ENCODE data around the gene MYO10. TPM values are rescaled to one million over a fixed set of nuclear protein-coding genes. Genes with fewer than 3 reads are reported as not detected.
"Not testable (repeated sequence)": the region's sequence is repeated elsewhere in the genome, so short reads cannot be mapped to it uniquely, and the experiment has no call there.

Gene MYO10
- polyA plus RNA-seq, 12 donors: 20.3 to 40.0 (median 29.8) TPM; not detected in 1

DNA sequence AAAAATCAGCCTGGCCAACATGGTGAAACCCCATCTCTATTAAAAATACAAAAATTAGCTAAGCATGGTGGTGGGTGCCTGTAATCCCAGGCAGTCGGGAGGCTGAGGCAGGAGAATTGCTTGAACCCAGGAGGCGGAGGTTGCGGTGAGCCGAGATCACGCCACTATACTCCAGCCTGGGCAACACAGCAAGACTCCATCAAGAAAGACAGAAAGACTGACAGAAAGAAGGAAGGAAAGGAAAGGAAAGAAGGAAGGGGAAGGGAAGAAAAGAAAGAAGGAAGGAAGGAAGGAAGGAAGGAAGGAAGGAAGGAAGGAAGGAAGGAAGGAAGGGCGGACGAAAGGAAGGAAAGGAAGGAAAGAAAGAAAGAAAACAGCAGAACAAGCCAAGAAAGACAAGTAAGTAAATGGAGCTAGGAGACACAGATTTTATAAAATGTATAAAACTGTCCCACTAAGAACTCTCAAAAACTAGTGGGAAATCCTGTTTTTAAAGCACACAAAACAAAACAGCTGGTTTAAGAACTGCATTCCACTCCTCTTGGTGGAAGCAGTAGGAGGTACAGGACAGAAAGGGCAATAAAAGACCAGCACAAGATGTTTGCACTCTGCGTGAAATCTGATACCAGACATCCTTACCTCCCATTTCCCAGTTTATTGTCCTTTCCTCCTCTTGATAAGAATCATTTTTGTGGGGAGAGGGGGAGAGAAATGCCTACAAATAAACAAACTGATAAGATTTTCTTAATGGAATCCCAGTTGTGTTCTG is 46.7 kb downstream of the MYO10 start:
- no peak for DNase-seq

DNA sequence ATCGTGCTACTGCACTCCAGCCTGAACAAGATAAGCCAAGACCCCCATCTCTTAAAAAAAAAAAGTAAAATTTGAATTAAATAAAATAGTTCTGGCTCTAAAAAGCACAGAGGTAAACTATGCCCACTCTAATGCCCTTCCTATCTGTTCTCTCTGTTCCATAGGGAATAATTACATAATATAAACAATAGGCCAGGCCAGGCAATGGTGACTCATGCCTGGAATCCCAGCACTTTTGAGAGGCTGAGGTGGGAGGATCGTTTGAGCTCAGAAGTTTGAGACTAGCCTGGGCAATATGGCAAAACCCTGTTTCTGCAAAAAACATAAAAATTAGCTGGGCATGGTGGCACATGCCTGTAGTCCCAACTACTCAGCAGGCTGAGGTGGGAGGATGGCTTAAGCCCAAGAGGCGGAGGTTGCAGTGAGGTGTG is 47.4 kb downstream of the MYO10 start:
- no peak for DNase-seq

DNA sequence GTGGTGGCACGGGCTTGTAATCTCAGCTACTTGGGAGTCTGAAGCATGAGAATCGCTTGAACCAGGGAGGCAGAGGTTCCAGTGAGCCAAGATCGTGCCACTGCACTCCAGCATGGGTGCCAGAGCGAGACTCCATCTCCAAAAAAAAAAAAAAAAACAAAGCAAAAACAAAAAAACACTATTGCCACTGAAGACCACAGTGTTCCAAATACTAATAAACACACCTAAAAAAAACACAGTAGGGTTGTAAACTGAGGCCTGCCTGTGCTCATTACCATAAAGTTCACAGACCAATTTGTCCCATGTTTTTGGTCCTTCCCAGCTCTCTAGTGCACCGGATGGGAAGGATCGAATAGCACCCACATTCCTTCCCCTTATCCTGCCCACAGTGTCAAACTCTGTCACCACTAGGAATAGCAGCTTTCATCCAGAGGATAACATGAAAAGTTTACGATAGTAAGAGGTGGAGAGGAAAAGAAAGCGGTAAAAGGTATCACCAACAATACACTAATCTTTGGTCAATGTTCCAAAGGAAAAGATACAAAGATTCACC is 49.2 kb downstream of the MYO10 start:
- no peak for DNase-seq

DNA sequence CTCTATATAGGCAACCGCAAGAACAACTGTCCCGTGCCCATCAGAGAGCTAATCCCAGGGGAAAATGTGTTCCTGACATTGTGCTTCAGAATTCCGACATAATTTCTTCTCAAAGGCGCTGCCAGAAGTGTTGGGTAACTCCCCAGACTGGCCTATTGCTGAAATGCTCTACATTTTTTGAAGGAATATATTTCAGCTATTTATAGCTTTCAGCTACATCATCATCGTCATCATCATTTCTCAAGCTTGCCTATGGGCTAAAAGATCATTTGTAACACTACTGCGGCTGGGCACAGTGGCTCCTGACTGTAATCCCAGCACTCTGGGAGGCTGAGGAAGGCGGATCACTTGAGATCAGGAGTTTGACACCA is 49.7 kb downstream of the MYO10 start:
- no peak for DNase-seq

DNA sequence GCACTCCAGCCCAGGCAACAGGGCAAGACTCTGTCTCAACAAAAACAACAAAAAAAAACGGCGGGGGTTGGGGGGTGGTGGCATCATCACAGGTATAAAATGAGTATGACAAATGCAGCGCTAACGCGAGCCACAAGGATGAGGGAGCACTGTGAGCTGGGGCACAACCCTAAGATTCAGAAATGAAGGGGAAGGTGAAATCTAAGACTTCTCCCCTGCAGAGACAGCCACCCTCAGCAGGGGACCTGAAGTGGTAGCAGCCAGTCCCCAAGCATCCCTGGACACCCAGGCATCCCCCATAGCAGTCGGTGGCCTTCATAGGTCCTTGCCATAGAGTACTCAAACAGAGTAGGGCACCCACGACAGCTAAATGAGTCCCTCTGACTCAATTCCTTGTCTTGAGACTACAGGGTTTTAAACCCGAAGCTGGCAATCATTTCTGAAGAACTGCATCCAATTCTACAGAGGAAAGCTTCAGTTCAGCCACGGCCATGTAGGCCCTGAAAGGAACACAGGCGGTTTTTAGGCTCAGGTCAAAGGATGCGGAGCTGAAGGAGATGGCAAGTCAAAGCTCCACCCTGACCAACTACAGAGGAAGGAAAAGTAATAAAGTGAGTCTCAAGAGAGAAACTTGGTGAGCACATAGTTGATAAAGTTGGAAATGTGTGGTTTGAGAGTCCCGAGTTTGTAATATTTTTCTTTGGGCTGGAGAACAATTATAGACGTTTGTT is 50.3 kb downstream of the MYO10 start:
- no peak for DNase-seq

DNA sequence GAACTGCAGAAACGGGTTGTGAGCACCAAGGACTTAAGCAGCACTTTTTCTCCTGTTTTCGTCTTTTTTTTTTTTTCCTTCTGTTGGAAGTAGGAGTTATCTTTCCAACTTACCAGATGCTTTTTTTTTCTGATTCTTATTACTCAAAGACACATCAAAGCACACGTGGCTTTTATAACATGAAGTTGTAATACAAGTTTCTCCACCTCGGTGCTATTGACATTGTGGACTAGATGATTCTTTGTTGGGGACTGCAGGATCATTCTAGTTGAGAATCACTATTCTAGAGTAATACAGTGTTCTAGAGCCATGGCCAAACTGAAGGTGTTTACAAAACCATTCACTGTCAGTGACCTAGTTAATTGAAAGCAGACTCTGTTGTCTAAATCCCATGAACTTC is 51.5 kb downstream of the MYO10 start:
- DNase-seq: no peak

DNA sequence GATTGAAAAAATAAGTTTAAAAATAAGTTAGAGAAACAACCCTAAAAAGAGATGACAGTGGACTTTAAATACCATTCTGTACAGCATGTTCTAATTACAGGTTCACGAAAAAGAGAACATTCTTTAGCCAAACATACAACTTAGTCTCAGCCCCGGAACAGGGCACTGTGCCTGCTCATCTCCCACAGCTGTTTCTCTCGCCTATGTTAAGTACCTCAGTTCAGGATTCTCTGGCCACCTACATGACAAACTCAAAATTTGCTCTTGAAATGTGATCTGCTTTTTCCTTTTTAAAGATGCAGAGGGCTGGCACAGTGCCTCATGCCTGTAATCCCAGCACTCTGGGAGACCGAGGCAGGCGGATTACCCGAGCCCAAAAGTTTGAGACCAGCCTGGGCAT is 52.3 kb downstream of the MYO10 start:
- DNase-seq: no peak

DNA sequence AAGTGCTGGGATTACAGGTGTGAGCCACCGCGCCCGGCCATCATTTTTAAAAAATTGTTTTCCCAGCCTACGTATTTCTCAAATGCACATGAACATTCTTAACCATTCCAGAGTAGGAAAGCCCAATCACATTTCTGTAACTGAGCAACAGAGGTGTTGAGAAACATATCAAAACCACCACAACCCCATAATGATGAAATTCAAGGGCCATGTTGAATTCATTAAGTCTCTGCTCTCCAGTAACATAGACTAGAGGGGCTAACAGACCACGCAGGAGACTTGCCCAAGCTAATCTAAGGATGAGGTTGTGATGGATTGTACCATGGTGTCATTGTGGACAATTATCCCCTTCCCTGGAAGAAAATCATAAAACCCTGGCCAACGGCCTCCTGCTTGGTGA is 52.9 kb downstream of the MYO10 start:
- DNase-seq: no peak

DNA sequence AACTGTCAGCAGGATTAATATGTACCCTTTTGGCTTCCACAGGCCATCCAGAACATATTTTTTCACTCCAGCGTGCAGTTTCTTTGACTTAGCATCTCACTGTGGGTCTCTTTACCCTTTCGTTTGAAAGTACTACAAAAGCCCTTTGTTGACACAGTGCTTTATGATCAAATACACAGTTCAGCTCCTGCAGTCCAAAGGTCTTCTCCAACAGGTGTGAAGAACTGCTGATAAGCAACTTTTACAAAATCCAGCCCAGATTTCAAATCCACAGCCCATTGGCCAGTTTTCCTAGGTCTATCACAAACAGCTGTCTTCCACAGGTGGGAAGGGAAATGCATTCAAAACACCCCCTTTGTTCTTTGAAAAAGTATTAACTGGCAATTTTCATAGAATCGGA is 54.8 kb downstream of the MYO10 start:
- DNase-seq: no peak

DNA sequence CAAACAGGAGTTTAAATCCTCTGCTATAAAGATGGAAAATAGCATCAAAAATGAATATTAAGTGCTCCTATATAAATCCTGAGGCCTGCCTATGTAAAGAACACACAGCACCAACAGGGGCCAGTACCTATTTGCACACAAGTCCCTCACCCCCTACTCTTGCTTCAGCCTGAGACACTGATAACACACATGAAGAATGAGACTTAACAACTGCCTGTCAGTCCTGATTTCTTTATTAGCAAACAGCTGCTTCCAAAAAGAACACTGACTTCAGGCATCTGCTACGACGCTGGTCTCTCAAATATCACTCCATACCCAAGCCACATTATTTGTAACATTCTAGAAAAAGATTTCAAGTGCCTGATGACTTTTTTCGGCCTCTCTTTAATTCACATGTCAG is 55.5 kb downstream of the MYO10 start:
- no peak for DNase-seq

DNA sequence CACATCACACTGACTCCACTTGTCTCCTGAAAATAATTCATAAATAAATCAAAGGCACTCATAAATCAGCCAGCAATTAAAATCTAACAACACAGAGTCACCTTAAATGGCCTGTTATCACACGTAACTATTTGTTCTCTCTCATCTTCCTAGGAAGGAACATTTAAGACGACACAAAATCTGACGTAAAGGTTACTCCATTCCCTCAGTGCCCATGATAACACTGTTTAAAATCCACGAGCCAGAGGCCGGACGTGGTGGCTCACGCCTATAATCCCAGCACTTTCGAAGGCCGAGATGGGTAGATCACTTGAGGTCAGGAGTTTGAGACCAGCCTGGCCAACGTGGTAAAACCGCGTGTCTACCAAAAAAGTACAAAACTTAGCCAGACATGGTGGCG is 56.4 kb downstream of the MYO10 start:
- no peak for DNase-seq

DNA sequence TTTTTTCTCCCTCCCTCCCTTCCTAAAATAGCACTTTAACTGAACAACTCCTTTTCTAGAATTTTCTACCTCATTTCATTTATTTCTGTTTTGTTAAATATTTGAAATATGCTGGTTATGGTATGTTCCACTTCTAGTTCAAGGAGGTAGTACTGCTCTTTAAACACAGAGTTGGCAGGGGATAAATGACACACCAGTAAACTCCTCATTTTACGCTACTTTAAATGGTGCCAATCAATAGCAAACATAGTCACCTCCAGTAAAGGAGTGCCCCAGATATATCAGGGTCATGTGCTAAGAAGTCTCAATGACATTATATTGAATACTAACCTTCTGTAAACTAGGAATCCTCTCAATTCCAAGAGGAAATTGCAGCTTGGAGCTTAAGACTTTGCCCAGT is 56.9 kb downstream of the MYO10 start:
- DNase-seq: no peak

DNA sequence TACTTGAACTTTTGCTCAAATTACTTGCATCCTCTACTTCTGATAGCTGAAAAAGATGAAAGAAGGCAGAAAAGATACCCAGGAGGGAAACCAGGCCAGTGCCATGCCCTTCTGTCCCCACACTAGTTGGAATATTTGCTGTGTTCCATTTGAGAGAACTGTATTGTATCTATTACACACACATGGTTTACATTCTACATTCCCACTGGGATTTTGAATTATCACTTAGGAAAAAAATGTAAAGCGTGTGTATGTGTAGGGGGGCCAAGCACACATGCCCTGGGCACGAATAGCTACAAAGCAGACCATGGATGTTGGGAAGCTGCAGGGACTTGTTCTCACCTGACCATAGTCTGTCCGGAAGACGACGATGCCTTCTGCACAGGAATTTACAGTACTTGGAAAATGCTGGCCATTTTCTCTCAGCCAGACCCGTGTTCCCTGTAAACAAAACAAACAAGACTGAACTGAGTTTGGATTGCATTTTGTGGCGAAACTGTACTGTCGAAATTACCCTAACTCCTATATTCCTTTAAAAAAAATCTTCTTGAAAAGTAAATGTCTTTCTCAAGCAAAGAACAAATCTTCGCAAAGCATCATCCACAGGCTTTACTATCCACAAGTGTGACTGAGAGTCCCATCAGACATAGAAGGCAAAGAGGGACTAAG is 58.7 kb downstream of the MYO10 start:
- DNase-seq: no peak

DNA sequence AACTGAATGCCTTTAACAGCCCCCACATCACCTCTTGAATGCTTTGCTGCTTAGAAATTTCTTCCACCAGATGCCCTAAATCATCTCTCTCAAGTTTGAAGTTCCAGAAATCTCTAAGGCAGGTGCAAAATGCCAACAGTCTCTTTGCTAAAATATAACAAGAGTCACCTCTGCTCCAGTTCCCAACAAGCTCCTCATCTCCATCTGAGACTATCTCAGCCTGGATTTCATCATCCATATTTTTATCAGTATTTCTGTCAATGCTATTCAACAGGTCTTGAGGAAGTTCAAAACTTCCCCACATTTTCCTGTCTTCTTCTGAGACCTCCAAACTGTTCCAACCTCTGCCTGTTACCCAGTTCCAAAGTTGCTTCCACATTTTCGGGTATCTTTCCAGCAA is 61.7 kb downstream of the MYO10 start:
- DNase-seq: not testable (repeated sequence)

DNA sequence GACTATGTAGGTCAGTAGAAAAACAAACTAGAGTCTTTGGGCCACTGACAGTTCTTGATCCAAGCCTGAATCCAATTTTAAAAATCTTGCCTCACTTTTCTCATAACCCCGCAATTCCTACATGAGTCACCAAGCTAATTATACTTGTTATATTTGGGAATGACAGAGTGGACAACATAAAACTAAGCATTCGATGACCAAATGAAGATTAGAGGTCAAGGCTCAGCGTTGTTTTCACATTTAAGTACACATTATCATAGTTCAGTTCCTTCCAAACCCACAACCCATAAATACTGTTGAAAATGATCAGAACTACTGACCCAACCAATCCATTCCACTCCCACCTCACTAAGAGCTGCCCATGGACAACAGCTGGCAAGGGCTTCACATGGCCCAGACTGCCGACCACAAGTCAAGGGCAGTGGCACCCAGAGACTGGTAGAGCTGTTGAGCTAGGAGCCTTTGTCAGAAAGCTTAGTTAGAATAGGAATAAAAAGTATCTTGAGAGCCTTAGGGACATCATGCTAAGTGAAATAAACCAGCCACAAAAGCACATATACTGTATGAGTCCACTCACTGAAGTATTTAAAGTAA is 64.2 kb downstream of the MYO10 start:
- no peak for DNase-seq

DNA sequence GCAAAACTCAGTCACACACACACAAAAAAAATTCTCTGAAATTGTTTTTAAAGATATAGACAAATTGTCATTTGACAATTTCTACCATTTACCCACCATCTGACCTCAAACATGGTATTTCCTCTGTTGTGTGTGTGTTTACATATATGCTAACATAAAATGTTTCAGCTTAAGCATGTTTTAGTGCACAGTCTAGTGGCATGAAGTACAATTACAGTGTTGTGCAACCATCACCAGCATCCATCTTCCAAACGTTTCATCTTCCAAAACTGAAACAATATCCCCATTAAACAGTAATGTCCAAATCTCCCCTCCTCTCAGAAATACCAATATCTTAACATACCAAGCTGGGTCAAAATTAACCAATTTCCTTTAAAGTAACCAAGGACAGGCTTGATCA is 65.2 kb downstream of the MYO10 start:
- DNase-seq: no peak

DNA sequence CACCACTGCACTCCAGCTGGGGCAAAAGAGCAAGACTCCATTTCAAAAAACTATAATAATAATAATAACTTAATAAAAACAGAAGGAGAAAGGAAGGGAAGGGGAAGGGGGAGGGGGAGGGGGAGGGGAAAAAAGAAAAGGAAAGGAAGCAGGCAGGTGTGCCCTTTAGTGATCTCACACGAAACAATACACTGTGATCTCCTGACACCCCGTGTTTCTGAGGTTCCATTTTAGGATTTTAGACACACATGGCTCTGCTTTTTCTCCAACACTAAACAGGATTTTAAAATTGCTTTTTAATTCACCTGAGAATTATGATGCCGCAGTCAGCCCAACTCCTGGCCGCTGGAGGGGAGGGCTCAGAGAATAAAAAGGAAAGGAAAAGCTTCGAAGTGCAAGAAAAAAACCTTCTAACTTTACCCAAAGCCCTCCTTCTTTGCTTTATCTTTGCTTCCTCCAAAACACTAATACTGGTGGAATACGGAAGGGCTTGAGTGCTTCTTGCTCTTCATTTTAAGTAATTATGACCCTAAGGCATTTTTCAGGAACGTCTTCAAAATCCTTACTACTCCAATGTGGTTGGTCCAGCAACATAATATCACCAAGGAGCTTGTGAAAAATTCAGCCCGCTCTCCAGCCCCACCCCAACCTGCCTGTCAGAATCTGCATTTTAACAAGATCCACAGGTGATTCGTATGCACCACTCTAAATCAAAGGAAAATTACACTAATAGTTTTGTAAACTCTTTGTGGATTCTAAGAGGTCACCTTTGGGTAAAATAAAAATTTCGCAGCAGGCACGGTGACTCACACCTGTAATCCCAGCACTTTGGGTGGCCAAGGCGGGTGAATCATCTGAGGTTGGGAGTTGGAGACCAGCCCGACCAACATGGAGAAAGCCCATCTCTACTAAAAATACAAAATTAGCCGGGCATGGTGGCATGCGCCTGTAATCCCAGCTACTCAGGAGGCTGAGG is 66.0 kb downstream of the MYO10 start:
- DNase-seq: no peak

DNA sequence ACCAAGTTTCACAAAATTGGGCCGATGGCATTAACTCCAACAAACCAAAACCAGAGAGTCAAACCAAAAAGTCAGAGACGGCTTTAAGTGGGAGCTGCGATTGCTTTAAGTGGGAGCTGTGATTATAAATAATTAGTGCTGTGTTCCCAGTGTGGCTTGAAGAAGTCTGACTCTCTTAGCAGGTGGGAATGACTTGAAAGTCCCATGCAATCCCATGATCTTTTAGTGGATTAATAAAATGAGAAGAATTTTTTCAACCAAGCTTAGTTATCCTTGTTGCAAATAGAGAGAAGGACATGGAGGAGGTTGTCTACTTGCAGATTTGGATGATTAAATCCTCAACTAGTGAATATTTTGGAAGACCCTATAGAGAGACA is 68.5 kb downstream of the MYO10 start:
- DNase-seq: no peak

DNA sequence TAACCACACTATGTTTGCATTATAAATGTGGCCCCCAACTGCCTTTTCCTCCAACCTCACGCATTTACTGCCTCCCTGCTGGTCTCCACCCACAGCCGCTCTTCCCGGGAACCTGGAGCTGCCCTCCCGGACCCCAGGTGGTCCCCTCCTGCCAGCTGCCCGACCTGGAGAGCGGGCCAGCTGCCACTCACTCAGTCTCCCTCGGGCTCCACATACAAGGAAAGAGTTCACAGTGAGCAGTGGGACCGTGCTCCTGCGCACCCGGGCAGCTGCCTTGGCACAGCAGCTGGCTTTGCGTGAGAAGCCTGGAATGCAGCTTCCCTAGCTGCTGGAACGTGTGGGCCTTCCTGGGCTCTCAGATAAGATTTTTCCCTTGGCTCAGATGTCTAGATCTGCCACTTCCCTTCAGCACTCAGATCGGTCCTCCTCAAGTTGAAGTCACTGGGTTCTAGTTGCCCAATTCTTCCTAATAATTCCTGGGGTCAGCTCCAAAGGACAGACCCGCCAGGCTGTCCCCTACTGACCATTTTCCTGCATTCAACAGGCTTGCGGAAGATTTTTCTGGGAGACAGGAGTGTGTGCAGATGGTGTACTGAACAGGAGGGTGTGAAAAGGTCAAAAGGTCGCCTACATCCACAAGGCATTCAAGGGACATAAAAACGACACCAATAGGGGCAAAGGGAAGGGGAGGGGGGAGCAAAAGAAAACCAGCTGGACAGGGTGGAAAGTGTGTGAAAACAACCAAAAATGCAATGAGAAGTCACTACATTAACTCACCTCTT is 69.1 kb downstream of the MYO10 start:
- no peak for DNase-seq

DNA sequence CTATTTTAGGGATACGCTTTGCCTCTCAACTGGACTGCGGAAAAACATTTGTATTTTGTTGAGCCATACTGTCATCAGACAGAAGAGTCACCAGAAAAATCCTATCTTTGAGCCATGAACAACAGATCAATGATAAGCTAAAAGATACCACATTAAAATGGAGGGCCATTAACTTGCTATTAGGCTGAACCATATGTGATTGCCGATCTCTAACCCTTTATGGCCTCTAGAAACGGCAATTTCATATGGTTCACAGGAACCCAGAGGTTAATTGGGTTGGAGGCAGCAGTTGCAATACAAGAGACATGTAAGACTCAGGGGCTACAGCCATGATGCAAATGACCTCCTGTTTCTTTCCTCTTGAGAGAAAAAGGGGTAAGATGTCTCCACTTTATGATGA is 69.8 kb downstream of the MYO10 start:
- no peak for DNase-seq

All from muscle of arm (tissue), 12 donors.